GM21619 (cell line): ENCODE results near the gene MTCL1.

Experiments used
- ATAC-seq: cut with Tn5 transposase; IDR thresholded peaks from one replicate; pipeline ENCODE4 v1.9.1; 2021; ENCODE audit not compliant: unreplicated experiment

Gene MTCL1

DNA sequence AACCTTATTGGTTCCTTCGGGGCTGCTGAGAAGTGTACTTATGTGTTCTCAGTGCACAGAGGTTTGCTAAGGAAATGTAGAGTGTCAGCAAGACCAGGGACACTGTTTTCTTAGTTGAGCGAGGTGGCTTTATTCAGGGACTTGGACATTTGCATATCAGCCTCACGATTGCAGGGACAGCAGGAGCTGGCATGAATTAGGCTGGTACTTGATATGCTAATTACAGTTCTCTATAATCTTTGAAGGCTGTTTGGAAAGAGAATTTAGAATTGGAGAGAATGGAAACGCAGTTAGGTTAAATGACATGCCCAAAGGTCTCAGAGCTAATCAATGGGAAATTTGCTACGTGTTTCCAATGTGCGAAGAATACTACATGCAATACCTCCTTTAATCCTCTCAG, 18.7 kb upstream of the MTCL1 start:
- no peak for ATAC-seq

DNA sequence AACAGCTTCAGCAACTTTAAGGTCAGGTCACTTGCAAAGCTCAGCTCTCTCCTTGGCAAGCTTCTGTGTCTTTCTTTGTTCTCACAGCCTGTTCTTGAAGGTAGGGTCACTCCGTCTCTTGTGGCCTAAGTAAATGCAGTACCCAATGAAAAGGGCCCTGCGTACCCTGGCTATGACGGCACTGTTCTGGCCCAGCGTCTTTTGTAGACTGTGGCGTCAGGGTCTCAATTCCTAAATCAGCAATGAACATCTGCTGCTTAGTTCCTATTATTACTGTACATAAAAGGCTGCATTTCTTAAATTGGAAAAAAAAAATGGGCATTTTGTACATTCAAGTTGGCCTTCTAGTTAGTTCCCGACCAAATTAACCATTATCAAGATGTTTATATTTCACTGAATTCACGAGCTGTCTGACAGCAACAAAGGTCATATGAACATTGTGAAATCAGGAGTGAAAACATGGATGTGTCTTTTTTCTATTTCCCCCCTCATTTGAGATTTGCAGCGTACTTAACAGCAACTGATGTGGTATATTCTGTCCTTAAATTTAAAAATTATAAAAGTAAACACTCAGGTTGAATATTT, 17.0 kb upstream of the MTCL1 start:
- no peak for ATAC-seq

DNA sequence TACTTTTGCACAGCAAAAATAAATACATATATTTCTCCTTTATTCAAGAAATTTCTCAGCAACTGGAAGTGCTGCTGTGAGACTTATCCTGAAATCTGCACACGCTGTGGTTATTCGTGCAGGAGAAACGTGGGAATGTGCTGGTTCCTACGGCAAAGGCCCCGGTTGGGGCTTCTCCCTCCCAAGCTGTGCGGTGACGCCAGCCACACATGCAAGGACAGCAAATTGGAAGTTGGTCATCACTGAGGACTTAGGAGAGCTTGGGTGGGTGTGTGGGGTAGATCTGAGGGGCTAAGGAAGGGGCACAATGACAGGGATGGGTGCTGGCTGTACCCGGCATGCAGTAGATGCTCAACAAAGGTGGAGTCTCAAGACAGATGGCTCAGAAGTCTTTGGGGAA, 16.5 kb upstream of the MTCL1 start:
- no peak for ATAC-seq

DNA sequence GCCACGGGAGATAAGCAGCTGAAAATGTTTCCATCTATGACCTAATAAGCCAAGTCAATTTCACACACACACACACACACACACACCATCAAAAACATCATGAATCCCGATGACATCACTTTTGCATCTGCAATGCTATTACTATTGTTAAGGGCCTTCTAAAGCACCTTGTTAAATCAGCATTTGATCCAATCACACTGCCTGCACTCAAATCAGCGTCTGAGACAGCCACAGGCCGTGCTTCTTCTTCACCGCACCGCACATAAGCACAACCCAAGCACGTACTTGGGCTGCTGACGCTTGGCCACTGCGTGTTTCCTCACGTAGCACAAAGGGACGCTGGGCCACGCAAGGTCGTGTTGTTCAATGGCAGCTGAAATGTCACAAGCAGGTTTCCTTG, 15.8 kb upstream of the MTCL1 start:
- ATAC-seq: no peak

DNA sequence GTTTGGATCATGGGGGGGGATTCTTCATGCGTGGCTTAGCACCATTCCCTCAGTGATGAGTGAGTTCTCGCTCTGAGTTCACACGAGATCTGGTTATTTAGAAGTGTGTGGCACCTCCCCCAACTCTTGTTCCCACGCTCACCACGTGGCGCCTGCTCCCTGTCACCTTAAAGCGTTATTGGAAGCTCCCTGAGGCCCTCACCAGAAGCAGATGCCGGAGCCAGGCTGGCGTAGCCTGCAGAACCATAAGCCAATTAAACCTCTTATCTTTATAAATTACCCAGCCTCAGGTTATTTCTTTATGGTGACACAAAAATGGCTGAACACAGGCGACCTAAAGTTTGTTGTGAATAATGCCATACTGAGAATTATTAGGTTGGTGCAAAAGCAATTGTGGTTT, 10.5 kb upstream of the MTCL1 start:
- no peak for ATAC-seq

DNA sequence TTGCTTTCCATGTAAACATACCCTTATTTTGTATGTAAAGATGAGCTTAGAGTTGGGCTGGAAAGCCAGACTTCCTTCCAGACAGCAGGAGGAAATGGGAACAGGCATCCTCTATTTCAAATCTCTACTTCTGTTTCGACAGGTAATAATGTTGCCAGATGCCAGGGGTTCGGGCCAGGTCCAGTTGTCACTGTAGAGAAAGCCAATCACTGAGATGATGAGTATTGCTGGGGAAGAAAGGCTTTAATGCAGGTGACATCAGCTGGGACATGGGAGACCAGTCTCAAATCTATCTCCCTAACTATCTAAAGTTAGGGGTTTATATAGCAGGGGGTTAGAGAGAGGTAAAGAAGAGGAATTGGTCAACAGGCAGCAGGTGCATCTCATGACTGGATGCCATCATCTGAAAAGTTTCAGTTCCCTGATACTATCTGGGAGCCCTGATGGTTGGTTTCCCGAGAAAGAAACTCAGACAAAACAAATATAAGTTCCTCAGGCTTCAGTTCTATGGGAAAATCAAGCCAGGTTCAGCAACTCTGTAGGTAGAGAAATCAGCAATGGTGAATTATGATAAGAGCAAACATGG, 9.3 kb upstream of the MTCL1 start:
- ATAC-seq: no peak

DNA sequence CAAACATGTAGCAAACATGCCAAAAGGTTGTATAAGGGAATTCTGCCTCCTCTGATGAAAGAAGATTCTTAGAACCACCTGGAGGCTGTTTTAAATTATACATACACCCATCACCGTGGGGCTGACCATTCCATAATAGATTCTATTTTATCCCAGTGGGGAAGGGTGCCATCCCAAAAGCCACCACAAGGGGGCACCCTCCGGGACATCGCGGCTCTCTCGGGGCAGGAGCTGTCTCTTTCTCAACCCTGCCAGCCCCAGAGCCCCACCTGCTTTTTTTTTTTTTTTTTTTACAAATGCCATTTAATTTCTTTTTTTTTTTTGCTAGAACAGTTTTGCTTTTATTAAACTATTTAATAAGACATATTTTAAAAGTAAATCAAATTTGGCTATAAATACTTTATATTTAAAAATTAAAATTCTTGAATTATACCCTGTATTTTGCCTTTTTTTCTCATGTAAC, 8.6 kb upstream of the MTCL1 start:
- peak; percentile 69 for ATAC-seq

DNA sequence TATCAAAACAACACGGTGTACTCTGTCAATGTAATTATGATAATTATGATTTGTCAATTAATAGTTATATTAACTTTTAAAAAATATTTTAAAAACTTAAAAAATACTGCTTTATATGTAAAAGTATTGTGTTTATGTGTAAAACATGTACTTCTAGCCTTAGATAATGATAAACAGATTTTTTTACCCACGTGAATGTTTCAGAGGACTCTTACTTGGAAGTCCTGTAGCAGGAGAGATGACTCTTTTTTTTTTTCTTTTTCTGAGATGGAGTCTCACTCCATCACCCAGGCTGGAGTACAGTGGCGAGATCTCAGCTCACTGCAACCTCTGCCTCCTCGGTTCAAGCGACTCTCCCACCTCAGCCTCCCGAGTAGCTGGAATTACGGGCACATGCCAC, 6.2 kb upstream of the MTCL1 start:
- no peak for ATAC-seq

DNA sequence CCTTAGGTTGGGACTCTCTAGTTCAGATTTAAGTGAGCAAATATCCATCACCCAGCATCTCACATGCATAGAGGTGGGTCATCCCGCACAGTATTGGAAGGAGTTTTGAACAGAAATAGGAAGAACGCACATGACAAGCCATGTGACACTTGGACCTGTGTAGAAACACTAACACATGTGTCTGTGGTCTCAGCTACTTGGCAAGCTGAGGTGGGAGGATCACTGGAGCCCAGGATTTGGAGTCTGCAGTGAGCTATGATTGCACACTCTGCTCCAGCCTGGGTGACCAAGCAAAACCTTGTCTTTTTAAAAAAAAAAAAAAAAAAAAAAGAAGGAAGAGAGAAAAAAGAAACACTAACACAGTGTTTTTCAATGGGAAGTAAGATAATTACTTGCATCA, 5.4 kb upstream of the MTCL1 start:
- ATAC-seq: no peak

DNA sequence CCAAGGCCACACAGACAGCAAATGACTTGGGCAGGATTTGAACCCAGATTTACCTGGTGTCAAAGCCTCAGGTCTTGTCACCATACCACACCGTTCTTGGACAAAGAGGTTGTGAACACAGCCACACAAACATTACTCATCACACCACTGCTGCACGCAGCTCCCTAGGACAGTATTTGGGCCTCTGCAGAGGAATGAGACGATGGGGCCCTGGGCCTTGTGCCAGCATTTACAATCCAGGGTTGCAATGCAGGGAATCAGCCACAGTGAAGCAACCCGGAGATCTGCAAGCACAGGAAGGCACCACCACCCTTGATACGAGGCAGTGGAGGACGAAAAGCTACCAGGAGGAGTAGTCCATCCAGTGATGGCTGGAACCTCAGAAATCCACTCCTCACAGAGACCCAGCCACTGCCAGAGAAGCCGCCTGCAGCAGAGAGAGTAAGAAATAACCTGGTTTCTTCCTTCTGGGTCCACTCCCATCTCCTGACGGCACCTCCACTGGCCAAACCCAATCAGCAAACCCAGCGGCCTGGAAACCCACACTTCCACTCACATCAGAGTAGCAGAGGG, 3.7 kb upstream of the MTCL1 start:
- ATAC-seq: no peak

DNA sequence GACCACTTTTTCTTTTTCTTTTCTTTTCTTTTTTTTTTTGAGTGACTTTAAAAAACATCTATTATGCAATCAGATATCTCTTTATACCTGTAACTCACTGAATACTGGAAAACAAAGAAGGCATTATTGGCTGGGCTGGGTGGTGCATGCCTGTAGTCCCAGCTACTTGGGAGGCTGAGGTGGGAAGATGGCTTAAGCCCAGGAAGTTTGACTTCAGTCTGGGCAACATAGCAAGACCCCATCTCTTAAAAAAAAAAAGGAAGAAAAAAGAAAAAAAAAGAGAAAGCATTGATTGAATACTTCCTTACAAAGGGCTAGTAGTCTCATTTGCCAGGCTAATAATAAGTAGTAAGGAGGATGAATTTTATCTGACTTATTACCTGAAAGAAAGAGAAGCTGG, 2.7 kb upstream of the MTCL1 start:
- no peak for ATAC-seq

DNA sequence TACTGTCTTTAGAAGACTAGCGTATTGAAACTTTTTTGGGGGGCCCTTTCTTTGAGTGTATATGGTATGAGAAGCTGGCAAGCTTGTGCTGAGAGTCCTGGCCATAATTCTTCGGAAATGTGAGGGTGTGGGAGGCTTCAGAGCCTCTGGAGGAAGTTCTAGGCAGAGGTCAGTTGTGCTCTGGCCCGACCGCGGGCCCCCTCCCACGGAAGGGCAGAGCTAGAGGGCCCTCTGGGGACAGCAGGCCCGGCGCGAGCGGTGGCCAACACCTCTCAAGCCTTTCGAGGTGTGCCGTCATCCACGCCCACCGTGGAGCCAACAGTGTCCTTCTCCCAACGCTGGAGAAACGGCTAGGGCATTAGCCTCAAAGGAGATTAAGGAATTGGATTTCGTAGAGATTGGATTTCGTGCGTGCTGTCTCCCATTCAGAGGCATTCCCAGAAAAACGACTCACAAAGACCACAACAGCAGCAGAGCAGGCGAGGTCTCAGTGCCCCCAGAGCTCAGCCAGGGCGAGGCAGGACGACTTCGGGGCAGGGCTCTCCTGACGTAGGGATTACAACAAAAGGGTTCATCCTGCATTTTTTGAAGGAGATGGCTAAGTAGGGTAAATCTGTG, 2.2 kb upstream of the MTCL1 start:
- no peak for ATAC-seq

DNA sequence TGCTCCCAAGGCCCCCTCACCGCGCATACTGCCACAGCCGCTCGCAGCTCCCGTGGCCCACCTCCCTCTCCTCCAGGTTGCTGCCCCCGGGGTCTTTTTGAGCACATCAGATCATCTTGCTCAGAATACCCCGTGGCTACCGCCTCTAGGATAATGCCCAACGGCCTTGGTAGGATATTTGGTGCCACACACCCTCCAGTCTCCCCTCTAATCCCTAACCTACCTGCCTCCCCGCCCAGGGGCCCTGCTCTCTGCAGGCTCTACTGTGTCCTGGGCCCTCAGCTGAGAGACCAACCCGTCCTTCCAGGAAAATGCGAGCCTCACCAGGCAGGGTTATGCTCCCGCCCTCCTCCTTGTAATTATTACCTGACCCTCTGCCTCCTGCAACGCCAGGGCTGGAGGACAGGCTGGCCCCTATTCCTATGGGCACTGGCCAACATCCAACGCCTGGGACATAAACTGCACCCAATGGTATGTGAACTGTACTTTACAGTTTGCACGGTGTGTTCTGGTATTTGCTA, 1.5 kb upstream of the MTCL1 start:
- no peak for ATAC-seq

DNA sequence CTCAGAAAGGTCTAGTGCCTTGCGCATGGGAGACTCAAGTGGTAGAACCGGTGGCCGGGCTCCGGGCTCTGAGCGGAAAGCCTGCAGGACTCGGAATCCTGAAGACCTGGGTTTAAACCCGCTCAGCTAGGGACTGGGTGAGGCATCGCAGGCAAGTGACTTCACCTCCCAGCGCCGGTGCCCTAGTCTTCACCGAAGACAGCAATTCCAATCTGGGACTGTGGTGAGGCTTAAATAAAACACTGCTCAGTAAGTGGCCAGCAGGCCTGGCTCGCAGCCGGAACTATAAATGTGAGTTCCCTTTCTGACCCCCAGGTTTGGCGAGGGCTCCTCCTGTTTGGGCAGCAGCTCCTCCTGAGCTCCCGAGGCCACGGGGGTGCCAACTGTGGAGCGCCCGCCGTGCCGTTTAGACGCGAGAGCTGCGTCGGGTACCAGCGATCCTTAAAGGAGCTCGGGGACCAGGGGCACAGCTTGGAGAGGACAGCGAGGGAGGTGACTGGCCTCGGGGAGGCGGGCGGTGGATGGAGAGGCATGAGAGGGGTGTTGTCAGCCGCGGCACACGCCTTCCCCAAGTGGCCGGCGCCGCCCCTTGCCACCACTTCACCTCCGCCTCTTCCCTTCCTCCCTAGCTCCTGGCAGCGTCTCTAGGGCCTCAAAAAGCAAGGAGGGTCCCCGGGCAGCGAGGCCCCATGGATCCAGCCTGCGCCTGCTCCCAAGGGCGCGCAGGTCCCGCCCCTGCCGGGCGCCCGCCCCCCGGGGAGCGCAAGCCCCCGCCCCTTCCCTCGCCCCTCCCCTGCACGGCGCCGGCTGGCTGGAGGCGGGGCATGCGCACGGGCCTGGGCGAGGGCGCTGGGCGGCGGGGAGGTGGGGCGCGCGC, 757 bp upstream of the MTCL1 start:
- peak; percentile 88 for ATAC-seq

DNA sequence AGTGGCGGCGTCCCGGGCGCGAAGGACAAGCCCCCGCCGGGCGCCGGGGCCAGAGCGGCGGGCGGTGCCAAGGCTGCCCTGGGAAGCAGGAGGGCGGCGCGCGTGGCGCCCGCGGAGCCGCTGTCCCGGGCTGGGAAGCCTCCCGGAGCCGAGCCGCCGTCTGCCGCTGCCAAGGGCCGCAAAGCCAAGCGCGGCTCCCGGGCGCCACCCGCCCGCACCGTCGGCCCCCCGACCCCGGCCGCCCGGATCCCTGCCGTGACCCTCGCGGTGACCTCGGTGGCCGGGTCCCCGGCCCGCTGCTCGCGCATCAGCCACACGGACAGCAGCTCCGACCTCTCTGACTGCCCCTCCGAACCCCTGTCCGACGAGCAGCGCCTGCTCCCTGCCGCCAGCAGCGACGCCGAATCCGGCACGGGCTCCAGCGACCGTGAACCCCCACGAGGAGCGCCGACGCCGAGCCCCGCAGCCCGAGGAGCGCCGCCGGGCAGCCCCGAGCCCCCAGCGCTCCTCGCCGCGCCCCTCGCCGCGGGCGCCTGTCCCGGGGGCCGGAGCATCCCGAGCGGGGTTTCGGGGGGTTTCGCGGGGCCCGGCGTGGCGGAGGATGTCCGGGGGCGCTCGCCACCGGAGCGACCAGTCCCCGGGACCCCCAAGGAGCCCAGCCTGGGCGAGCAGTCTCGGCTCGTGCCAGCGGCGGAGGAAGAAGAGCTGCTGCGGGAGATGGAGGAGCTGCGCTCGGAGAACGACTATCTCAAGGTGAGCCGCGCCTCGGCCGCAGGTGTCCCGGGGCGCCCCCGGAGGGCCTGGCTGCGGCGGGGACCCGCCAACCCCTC, 820 bp downstream of the MTCL1 start:
- ATAC-seq: no peak

DNA sequence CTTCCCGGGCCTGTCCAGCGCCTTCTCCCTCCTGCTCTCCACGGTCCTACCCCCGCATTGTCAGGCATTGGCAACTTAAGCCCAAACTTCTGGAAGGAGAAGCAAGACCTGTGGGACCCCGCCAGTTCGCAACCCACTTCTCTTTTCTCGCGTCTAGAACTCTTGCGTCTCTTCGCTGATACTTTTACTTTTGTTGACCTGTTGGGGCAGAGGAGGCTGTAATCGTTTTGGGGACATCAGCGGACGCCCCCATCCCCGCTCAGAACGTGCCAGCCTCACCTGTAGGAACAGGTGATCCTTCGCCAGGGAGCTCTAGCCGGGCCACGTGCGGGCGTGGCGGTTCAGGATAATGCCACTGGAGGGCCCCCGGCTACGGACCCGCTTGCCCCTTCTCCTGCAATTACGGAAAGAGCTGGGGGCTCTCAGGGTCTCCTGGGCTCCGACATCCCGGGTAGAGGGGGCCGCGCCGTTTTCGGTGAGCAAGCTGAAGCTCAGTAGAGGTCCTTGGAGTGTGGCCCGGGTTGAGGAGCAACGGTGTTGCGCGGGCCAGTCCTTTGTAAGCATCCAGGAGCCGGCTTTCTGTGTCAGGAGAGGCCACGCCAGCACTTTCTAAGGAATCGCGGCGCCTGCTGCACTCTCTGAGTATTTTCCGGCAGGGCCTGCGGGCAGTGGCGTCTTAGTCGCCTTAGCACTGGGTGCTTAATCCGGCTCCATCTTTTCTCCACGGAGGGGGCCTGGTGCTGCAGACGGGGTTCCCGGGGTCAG, 1.6 kb downstream of the MTCL1 start:
- ATAC-seq: no peak

DNA sequence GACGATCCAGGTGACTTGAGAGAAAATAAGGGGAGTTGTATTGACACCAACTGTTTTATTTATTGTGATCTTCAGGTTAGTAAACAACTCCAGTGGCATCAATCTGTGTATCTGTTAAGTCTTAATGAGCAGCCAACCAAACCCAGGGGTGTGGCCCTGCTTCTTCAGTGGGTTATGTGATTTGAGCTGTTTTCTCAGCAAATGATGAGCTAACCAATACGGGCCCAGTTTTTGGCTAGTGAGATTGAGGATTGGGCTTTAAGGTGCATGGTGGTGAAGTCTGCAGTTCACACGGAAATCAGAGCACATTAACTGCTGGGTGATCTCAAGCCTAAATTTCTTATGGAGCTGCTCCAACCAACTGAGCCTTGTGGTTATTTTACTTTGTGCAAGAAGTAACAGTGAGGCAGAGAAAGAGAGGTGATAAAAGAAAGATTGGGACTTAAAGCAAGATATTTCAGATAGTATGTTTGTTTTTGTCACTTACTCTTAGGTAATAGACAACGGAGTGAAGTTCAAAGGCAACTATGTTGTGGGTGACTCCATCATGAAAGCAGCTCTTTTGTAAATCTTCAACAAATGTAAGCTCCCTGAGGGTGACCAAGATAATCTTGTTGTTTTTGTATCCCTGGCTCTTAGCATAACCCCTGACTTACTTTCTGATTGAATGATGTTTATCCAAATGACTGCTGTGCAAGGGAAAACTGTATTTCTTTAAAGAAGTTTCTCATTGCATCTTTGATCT, 2.4 kb downstream of the MTCL1 start:
- no peak for ATAC-seq

DNA sequence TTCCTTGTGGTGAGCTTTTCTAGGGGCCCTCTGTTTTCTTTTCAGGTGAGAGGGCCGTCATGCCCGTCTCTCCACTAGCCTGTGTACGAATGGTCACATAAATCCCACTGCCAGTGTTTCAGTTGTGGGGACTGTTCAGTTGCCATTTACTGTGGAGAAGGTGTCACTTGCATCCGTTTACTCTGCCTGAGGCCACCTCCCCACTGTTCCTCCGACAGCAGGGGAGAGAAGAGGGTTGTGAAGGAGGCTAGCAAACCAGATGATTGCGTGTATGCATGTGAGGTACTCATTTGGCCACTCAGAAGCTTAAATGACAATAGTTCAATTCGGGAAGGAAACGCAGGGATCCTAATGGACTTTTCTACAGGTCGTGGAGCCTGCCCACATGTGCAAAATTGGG, 3.3 kb downstream of the MTCL1 start:
- ATAC-seq: no peak
